HepG2 (cell line): ENCODE measurements around the gene SSH3. TPM values are rescaled to one million over a fixed set of nuclear protein-coding genes. Genes with fewer than 3 reads are reported as not detected.
"Not testable (repeated sequence)": the region's sequence is repeated elsewhere in the genome, so short reads cannot be mapped to it uniquely, and the experiment has no call there.

Source experiments
- ATAC-seq: fragments of 200-7000 bp; cut with Tn5 transposase; 3 replicates; pipeline ENCODE4 v1.9.1; 2020; ENCODE audit warnings: mild to moderate bottlenecking, moderate library complexity
- BruUV-seq: library from RNA; stranded (reverse); fragments of 400-500 nt; replicated peaks from 2 replicates; lab custom pipeline; 2021; lab: Mats Ljungman, UMichigan
- CTCF ChIA-PET: fragments of 300-600 bp; formaldehyde crosslinking; extraction: SDS; loops from one replicate; lab custom pipeline; 2021; ENCODE audit warnings: low total read pairs, inconsistent platforms, low intra/inter-chr PET ratio; lab: Yijun Ruan, JAX
- POLR2A ChIA-PET: fragments of 350-600 bp; sonication (Branson Sonifier 250); formaldehyde crosslinking; loops from one replicate; lab custom pipeline; 2020; ENCODE audit warnings: antibody characterized with exemption, inconsistent platforms; lab: Yijun Ruan, JAX
- DNase-seq: peaks from one replicate; pipeline ENCODE4 v3.0.0-alpha.2; 2015; ENCODE audit warnings: low spot score
- FAIRE-seq: peaks from 3 replicates; lab custom pipeline; 2011; peaks lifted over from hg19 to GRCh38; lab: Jason Lieb, UNC
- H2AFZ ChIP-seq: one replicate; pipeline ENCODE4 v1.6.1; 2011; ENCODE audit warnings: low read length, inconsistent platforms
- H3K27ac ChIP-seq: fragments of 300-600 bp; 3 replicates; pipeline ENCODE4 v1.8.0; 2011; ENCODE audit warnings: mixed run types, mild to moderate bottlenecking, mixed read lengths, low read length, inconsistent platforms; ENCODE audit not compliant: insufficient read depth; ENCODE audit errors: extremely low read length
- H3K27me3 ChIP-seq, 2 experiments: fragments of 200-600 bp in 1 of 2; 2 replicates in 1 of 2; 3 replicates in 1 of 2; pipeline versions ENCODE4 v1.6.0 to v1.8.0; 2011; ENCODE audit warnings: low read length in 2 of 2, mild to moderate bottlenecking in 2 of 2, moderate library complexity in 2 of 2, inconsistent platforms in 1 of 2; ENCODE audit not compliant: insufficient read depth in 2 of 2, control insufficient read depth in 1 of 2
- H3K36me3 ChIP-seq, 2 experiments: fragments of 200-600 bp in 1 of 2; replicated peaks in 1 of 2; 2 replicates in 1 of 2; 3 replicates in 1 of 2; pipeline versions ENCODE4 v1.5.1 to v1.8.0; 2011; ENCODE audit warnings: low read length in 2 of 2, inconsistent platforms in 1 of 2; ENCODE audit not compliant: insufficient read depth in 2 of 2, control insufficient read depth in 1 of 2
- H3K4me1 ChIP-seq: 2 replicates; pipeline ENCODE4 v1.5.1; 2012; ENCODE audit warnings: low read length, inconsistent platforms; ENCODE audit not compliant: insufficient read depth
- H3K4me2 ChIP-seq: 2 replicates; pipeline ENCODE4 v1.6.0; 2011; ENCODE audit warnings: low read depth, low read length, inconsistent platforms
- H3K4me3 ChIP-seq, 3 experiments: fragments of 200-600 bp in 1 of 3; sonication (generic), shearing (Covaris generic) in 1 of 3; replicated peaks in 1 of 3; 2 replicates each; pipeline ENCODE4 v1.5.1; 2011 to 2016; ENCODE audit warnings: low read length in 3 of 3, inconsistent platforms in 2 of 3, low read depth in 2 of 3, mild to moderate bottlenecking in 2 of 3, control low read depth in 1 of 3, mixed read lengths in 1 of 3; ENCODE audit not compliant: insufficient read depth in 1 of 3
- H3K79me2 ChIP-seq: one replicate; pipeline ENCODE4 v1.6.1; 2011; ENCODE audit warnings: low read length, inconsistent platforms; ENCODE audit not compliant: insufficient read depth
- H3K9ac ChIP-seq: 2 replicates; pipeline ENCODE4 v1.6.0; 2011; ENCODE audit warnings: mild to moderate bottlenecking, low read depth, low read length, inconsistent platforms; ENCODE audit not compliant: insufficient read depth
- H3K9me3 ChIP-seq: 2 replicates; pipeline ENCODE4 v1.5.1; 2012; ENCODE audit warnings: mild to moderate bottlenecking, low read length
- H4K20me1 ChIP-seq: 2 replicates; pipeline ENCODE4 v1.6.0; 2011; ENCODE audit warnings: inconsistent platforms, mild to moderate bottlenecking, low read length, moderate library complexity; ENCODE audit not compliant: insufficient read depth
- ESRRA ChIP-seq: sonication (generic); formaldehyde crosslinking; IDR thresholded peaks from 2 replicates; pipeline ENCODE4 v1.5.1; 2020; ENCODE audit warnings: mild to moderate bottlenecking, low read depth, missing genetic modification reagents
- KAT8 ChIP-seq: IDR thresholded peaks from 2 replicates; pipeline ENCODE4 v1.6.1; 2016; ENCODE audit warnings: missing genetic modification reagents, missing compliant biosample characterization
- NR2F6 ChIP-seq, 2 experiments: IDR thresholded peaks; 2 replicates each; pipeline ENCODE4 v1.6.1; 2016; ENCODE audit warnings: antibody characterized with exemption in 1 of 2, mild to moderate bottlenecking in 1 of 2
- PAXIP1 ChIP-seq: sonication (generic); formaldehyde crosslinking; conservative IDR thresholded peaks from 2 replicates; pipeline ENCODE4 v1.4.0; 2020; ENCODE audit warnings: mild to moderate bottlenecking, missing genetic modification reagents, moderate library complexity
- SOX13 ChIP-seq, 3 experiments: fragments of 450-650 bp in 1 of 3; sonication (generic) in 1 of 3; formaldehyde crosslinking in 1 of 3; IDR thresholded peaks in 2 of 3; conservative IDR thresholded peaks in 1 of 3; 2 replicates each; pipeline versions ENCODE4 v1.5.0 to v1.6.1; 2016 to 2020; ENCODE audit warnings: antibody characterized with exemption in 1 of 3, mild to moderate bottlenecking in 1 of 3, missing compliant biosample characterization in 1 of 3, missing genetic modification reagents in 1 of 3, moderate library complexity in 1 of 3
- ZFY ChIP-seq: sonication (generic); formaldehyde crosslinking; IDR thresholded peaks from 2 replicates; pipeline ENCODE4 v1.4.0; 2020; ENCODE audit warnings: missing genetic modification reagents
- ZMYM2 ChIP-seq: sonication (generic); formaldehyde crosslinking; IDR thresholded peaks from 2 replicates; pipeline ENCODE4 v1.8.0; 2022; ENCODE audit warnings: mild to moderate bottlenecking, missing genetic modification reagents
- ZNF607 ChIP-seq: sonication (generic); formaldehyde crosslinking; IDR thresholded peaks from 2 replicates; pipeline ENCODE4 v1.5.1; 2020; ENCODE audit warnings: missing genetic modification reagents, mild to moderate bottlenecking, borderline replicate concordance
- WGBS: methylation state at CpG from one replicate; pipeline ENCODE4 v1.1.6; 2017; ENCODE audit warnings: low lambda C conversion rate; 5-methylcytosine and 5-hydroxymethylcytosine counted together
- in situ Hi-C: cut with HindIII; loops from 2 replicates; pipeline ENCODE4 v1.10.0; 2017; ENCODE audit warnings: low pct_unique_long_range_greater_than_20kb; ENCODE audit not compliant: extremely low pct_ligation_motif_present
- intact Hi-C: fragments of 100-400 bp; cut with micrococcal nuclease; formaldehyde crosslinking; loops from one replicate; pipeline ENCODE4 v1.10.0; 2022; ENCODE audit not compliant: unreplicated experiment
- polyA plus RNA-seq, 8 experiments: library from polyadenylated mRNA; depleted of rRNA in 3 of 8; stranded (reverse) in 7 of 8; unstranded in 1 of 8; fragments of >200 nt; fragmentation: Illumina TruSeq in 4 of 8; extraction: Trizol in 4 of 8; gene quantifications; 2 replicates each; pipeline versions ENCODE4 v1.2.1 to v1.2.3, GENCODE V29; 2011 to 2016; ENCODE audit warnings: low read depth in 4 of 8, missing spikeins in 1 of 8, mixed read lengths in 1 of 8; ENCODE audit not compliant: insufficient read depth in 1 of 8
- total RNA-seq, 5 experiments: library from RNA; depleted of rRNA; stranded (reverse); fragments of >200 nt; fragmentation: Illumina TruSeq; extraction: Trizol; gene quantifications; 2 replicates each; pipeline ENCODE4 v1.2.3, GENCODE V29; 2016; ENCODE audit warnings: low read depth in 1 of 5
- TF ChIP-seq, protein P1 (sequence below): sonication (generic); formaldehyde crosslinking; IDR thresholded peaks from 2 replicates; pipeline ENCODE4 v1.5.1; 2020; ENCODE audit warnings: mild to moderate bottlenecking, moderate library complexity, missing genetic modification reagents

SSH3 gene
- total and polyA plus RNA-seq, 2 of the 13 experiments (the other 11 are each of a cell fraction or from before 2014, with no cell fraction given) = 12.4 to 18.8 TPM

DNA sequence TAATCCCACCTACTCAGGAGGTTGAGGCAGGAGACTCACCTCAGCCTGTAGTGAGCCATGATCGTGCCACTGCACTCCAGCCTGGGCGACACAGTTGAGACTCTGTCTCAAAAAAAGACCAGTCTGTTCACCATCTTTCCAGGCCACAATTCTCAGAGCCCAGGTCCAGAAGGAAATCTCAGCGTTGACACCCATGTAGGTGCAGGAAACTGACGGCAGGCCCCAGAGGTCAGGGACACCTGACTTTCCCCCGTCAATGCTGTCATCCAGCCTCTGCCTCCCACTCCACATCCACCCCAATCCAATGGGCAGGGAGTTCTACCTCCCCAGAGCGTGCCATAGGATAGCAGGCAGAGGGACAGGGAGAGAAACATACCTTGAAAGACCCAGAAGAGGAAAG, 42.9 kb upstream of the SSH3 start:
- Histone ChIP-seq H3K9ac (no peak overlapping the region), H3K4me1 (peaks cover 85% of the 10 kb centered on the region), H3K27me3 (no peaks in the 10 kb centered on the region), H3K9me3 (no peaks in the 10 kb centered on the region), H2AFZ (no peak overlapping the region), H3K36me3 (peaks cover 5 to 7% of the 10 kb centered on the region in 2 experiments; a peak in 4 of 5 replicates), H4K20me1 (no peaks in the 10 kb centered on the region), H3K79me2 (peaks cover 2% of the 10 kb centered on the region), H3K4me3 (0 out of 6 replicates have a peak overlapping the region, but pooled peaks of 1 of the 3 experiments have one; percentile 73), H3K27ac (no peak overlapping the region), H3K4me2 (peak overlapping the region; percentile 97)
- ATAC-seq (no peak), FAIRE-seq (no peak), DNase-seq (no peak)
- POLR2A ChIA-PET = no interaction called here
- no TSS peak for BruUV-seq
- intact Hi-C loops (loop anchor here (5.0 kb wide), 1 partner anchor 42 kb away; the partner anchor contains the start of gene SSH3), in situ Hi-C loops (loop anchor here (5.0 kb wide), 2 partner anchors 57 to 122 kb away; no protein-coding TSS in a partner anchor)
- 64% methylated on average over 6 of the region's 6 CpGs for WGBS
- no peak for TF ChIP-seq ESRRA (CRISPR knock-in tag)
- TF ChIP-seq ZFY (CRISPR knock-in tag) = 0 out of 2 replicates have a peak, but pooled peaks have one; percentile 3
- no peak for TF ChIP-seq NR2F6 (IDR thresholded peaks at IDR 0.05)
- 0 out of 2 replicates have a peak, but pooled peaks have one; percentile 19 for TF ChIP-seq NR2F6 (CRISPR knock-in tag; IDR thresholded peaks at IDR 0.05)
- CTCF ChIA-PET = no interaction called here

- Histone ChIP-seq H3K4me1 (peaks cover 85% of the 10 kb centered on the region), H3K27ac (peak overlapping the region; percentile 45), H3K9ac (peak overlapping the region; percentile 53; the same call in 1 of the 2 replicates), H3K4me2 (peak overlapping the region; percentile 97), H3K4me3 (peak overlapping the region; percentile 35 to 73 (median 56))
- WGBS = 51% methylated on average over 22 of the region's 50 CpGs
- H3K36me3 ChIP-seq; H3K79me2 ChIP-seq; H4K20me1 ChIP-seq; H3K27me3 ChIP-seq; H3K9me3 ChIP-seq; FAIRE-seq; H2AFZ ChIP-seq; CTCF ChIA-PET; BruUV-seq; TF ChIP-seq SOX13 (IDR thresholded peaks at IDR 0.05): not testable (repeated sequence)
- POLR2A ChIA-PET = interaction anchor here (0.6 to 3.0 kb wide), 9 partner anchors 15 to 156 kb away, joined by 3 to 24 read pairs (median 5); partner anchors contain the start of genes ANKRD13D, POLD4 and SSH3
- ATAC-seq (peak; percentile 30), DNase-seq (peak; percentile 47)
- in situ Hi-C loops (loop anchor here (5.0 kb wide), 2 partner anchors 56 to 121 kb away; no protein-coding TSS in a partner anchor), intact Hi-C loops (loop anchor here (5.0 kb wide), 1 partner anchor 41 kb away; the partner anchor contains the start of gene SSH3)
- TF ChIP-seq SOX13 (CRISPR knock-in tag; conservative IDR thresholded peaks at IDR 0.05 in 1 of 2, IDR thresholded peaks at IDR 0.05 in 1 of 2) (0 out of 4 replicates have a peak, but pooled peaks of 1 of the 2 experiments have one; percentile 7), KAT8 (CRISPR knock-in tag) (peak; percentile 38; the same call in 1 of the 2 replicates), ZMYM2 (0 out of 2 replicates have a peak, but pooled peaks have one; percentile 15), ZNF607 (peak; percentile 83; the same call in 1 of the 2 replicates), PAXIP1 (peak; percentile 22; the same call in 1 of the 2 replicates)
- TF ChIP-seq, protein P1, sequence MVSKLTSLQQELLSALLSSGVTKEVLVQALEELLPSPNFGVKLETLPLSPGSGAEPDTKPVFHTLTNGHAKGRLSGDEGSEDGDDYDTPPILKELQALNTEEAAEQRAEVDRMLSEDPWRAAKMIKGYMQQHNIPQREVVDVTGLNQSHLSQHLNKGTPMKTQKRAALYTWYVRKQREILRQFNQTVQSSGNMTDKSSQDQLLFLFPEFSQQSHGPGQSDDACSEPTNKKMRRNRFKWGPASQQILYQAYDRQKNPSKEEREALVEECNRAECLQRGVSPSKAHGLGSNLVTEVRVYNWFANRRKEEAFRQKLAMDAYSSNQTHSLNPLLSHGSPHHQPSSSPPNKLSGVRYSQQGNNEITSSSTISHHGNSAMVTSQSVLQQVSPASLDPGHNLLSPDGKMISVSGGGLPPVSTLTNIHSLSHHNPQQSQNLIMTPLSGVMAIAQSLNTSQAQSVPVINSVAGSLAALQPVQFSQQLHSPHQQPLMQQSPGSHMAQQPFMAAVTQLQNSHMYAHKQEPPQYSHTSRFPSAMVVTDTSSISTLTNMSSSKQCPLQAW = 0 out of 2 replicates have a peak, but pooled peaks have one; percentile 32
Measured at GRCh38 chr11:67260885-67261639, 42.3 kb upstream of the SSH3 start.
